Stimulated activated CD4-positive, alpha-beta T cell treated with anti-CD3 and anti-CD28 coated beads, Interleukin-4, amount 100 ng/mL, for 48 hours (primary cell): ENCODE measurements around the gene L3MBTL3.
"Not testable (repeated sequence)": the region's sequence is repeated elsewhere in the genome, so short reads cannot be mapped to it uniquely, and the experiment has no call there.

Experiments
- DNase-seq, 2 donors: peaks; one replicate each; pipeline ENCODE4 v3.0.0-alpha.2; 2020; ENCODE audit warnings: low read depth in 2 of 2

Gene L3MBTL3

GRCh38 chr6:130075879-130076460 is 57.6 kb downstream of the L3MBTL3 start:
- DNase-seq, result no peak

GRCh38 chr6:130076512-130076911 is 58.1 kb downstream of the L3MBTL3 start:
- DNase-seq, result no peak

- DNase-seq, result no peak
These were observed 72.4 kb downstream of the L3MBTL3 start for GRCh38 chr6:130090796-130091195.

- no peak for DNase-seq
These were observed 75.2 kb downstream of the L3MBTL3 start for GRCh38 chr6:130093546-130093945.

- no peak for DNase-seq
These were observed 79.9 kb downstream of the L3MBTL3 start for GRCh38 chr6:130098317-130098716.

- no peak for DNase-seq
These were observed 80.7 kb downstream of the L3MBTL3 start for GRCh38 chr6:130099119-130099518.

GRCh38 chr6:130105996-130106704 is 87.8 kb downstream of the L3MBTL3 start:
- DNase-seq, result no peak

- DNase-seq, result no peak
These were observed 89.3 kb downstream of the L3MBTL3 start for GRCh38 chr6:130107710-130108109.

- DNase-seq, result no peak
These were observed 92.7 kb downstream of the L3MBTL3 start for GRCh38 chr6:130111031-130111430.

- DNase-seq, result no peak
These were observed 94.9 kb downstream of the L3MBTL3 start for GRCh38 chr6:130113201-130113710.

GRCh38 chr6:130115036-130115435 is 96.7 kb downstream of the L3MBTL3 start:
- no peak for DNase-seq

GRCh38 chr6:130116273-130116672 is 97.9 kb downstream of the L3MBTL3 start:
- DNase-seq, result no peak

GRCh38 chr6:130117187-130117701 is 98.9 kb downstream of the L3MBTL3 start:
- DNase-seq, result not testable (repeated sequence)

GRCh38 chr6:130118236-130118635 is 99.9 kb downstream of the L3MBTL3 start:
- no peak for DNase-seq

- no peak for DNase-seq
These were observed 100.8 kb downstream of the L3MBTL3 start for GRCh38 chr6:130119211-130119610.

GRCh38 chr6:130120731-130121130 is 102.3 kb downstream of the L3MBTL3 start:
- no peak for DNase-seq

- no peak for DNase-seq
These were observed 103.9 kb downstream of the L3MBTL3 start for GRCh38 chr6:130122243-130122642.

GRCh38 chr6:130127195-130127594 is 108.8 kb downstream of the L3MBTL3 start:
- no peak for DNase-seq

GRCh38 chr6:130128326-130128725 is 109.9 kb downstream of the L3MBTL3 start:
- DNase-seq, result no peak

- DNase-seq, result no peak
These were observed 111.4 kb downstream of the L3MBTL3 start for GRCh38 chr6:130129762-130130246.

- DNase-seq, result peak; percentile 16 to 19
These were observed 113.9 kb downstream of the L3MBTL3 start for GRCh38 chr6:130132286-130132701.

GRCh38 chr6:130134582-130134981 is 116.2 kb downstream of the L3MBTL3 start:
- no peak for DNase-seq

- DNase-seq, result no peak
These were observed 118.4 kb downstream of the L3MBTL3 start for GRCh38 chr6:130136798-130137197.
